WTC11 (cell line): ENCODE data around the gene LILRB2. TPM values are rescaled to one million over a fixed set of nuclear protein-coding genes. Genes with fewer than 3 reads are reported as not detected.
"Not testable (repeated sequence)": the region's sequence is repeated elsewhere in the genome, so short reads cannot be mapped to it uniquely, and the experiment has no call there.

Experiments used
- ATAC-seq: fragments of 200-7000 bp; cut with Tn5 transposase; 2 replicates; pipeline ENCODE4 v1.10.0; 2021; ENCODE audit warnings: mild to moderate bottlenecking, moderate library complexity
- Bru-seq: library from RNA; stranded (reverse); fragments of 400-500 nt; gene quantifications from one replicate; lab custom pipeline; 2021; lab: Mats Ljungman, UMichigan
- CTCF ChIA-PET: fragments of 300-600 bp; sonication (Branson Sonifier 250); formaldehyde crosslinking; loops from one replicate; lab custom pipeline; 2021; ENCODE audit warnings: antibody characterized with exemption; lab: Charles Lee
- POLR2A ChIA-PET: fragments of 350-600 bp; sonication (Branson Sonifier 250); formaldehyde crosslinking; loops from one replicate; lab custom pipeline; 2021; ENCODE audit warnings: antibody characterized with exemption; lab: Charles Lee
- DNase-seq: peaks from one replicate; pipeline ENCODE4 v3.0.0; 2021; ENCODE audit warnings: low spot score
- H3K27ac Mint-ChIP-seq: 2 replicates; pipeline ENCODE4 v1.8.0; 2021; ENCODE audit warnings: mixed read lengths
- H3K27me3 Mint-ChIP-seq: 2 replicates; pipeline ENCODE4 v1.8.0; 2021; ENCODE audit warnings: low read depth, mild to moderate bottlenecking, moderate library complexity, mixed read lengths
- H3K36me3 Mint-ChIP-seq: 2 replicates; pipeline ENCODE4 v1.8.0; 2021; ENCODE audit warnings: mixed read lengths
- H3K4me1 Mint-ChIP-seq: 2 replicates; pipeline ENCODE4 v1.8.0; 2022; ENCODE audit warnings: mixed read lengths
- H3K4me3 Mint-ChIP-seq: 2 replicates; pipeline ENCODE4 v1.8.0; 2021; ENCODE audit warnings: mild to moderate bottlenecking, moderate library complexity, mixed read lengths
- H3K9me3 Mint-ChIP-seq: 2 replicates; pipeline ENCODE4 v1.8.0; 2021; ENCODE audit warnings: mixed read lengths
- AR ChIP-seq: fragments of 250-450 bp; sonication (Bioruptor Pico); IDR thresholded peaks from 2 replicates; pipeline ENCODE4 v1.9.0; 2021; ENCODE audit warnings: mild to moderate bottlenecking
- CREB1 ChIP-seq: sonication (generic); formaldehyde crosslinking; IDR thresholded peaks from 2 replicates; pipeline ENCODE4 v1.8.0; 2023; ENCODE audit warnings: mild to moderate bottlenecking, missing genetic modification reagents
- EMX1 ChIP-seq: fragments of 250-450 bp; sonication (Bioruptor Pico); IDR thresholded peaks from 2 replicates; pipeline ENCODE4 v1.8.0; 2021; ENCODE audit warnings: mild to moderate bottlenecking
- IRF2 ChIP-seq: sonication (generic); formaldehyde crosslinking; IDR thresholded peaks from 2 replicates; pipeline ENCODE4 v1.8.0; 2022; ENCODE audit warnings: low read depth, missing genetic modification reagents, borderline replicate concordance
- JAZF1 ChIP-seq: fragments of 250-450 bp; sonication (Bioruptor Pico); IDR thresholded peaks from 2 replicates; pipeline ENCODE4 v1.9.0; 2021; ENCODE audit warnings: moderate library complexity, mild to moderate bottlenecking, inconsistent platforms
- MXD4 ChIP-seq: fragments of 250-450 bp; sonication (Bioruptor Pico); IDR thresholded peaks from 2 replicates; pipeline ENCODE4 v1.8.0; 2021; ENCODE audit warnings: mild to moderate bottlenecking, moderate library complexity, borderline replicate concordance
- NFYB ChIP-seq: sonication (generic); formaldehyde crosslinking; conservative IDR thresholded peaks from 2 replicates; pipeline ENCODE4 v1.8.0; 2022; ENCODE audit warnings: low read depth, missing genetic modification reagents
- NR2C2 ChIP-seq: sonication (generic); formaldehyde crosslinking; IDR thresholded peaks from 2 replicates; pipeline ENCODE4 v1.8.0; 2022; ENCODE audit warnings: mild to moderate bottlenecking, missing genetic modification reagents
- NR3C1 ChIP-seq: sonication (generic); formaldehyde crosslinking; conservative IDR thresholded peaks from 2 replicates; pipeline ENCODE4 v1.8.1; 2023; ENCODE audit warnings: low read depth, mild to moderate bottlenecking, missing genetic modification reagents
- PRRX2 ChIP-seq: fragments of 250-450 bp; sonication (Bioruptor Pico); IDR thresholded peaks from 2 replicates; pipeline ENCODE4 v1.8.0; 2021; ENCODE audit warnings: mild to moderate bottlenecking
- RELA ChIP-seq: sonication (generic); formaldehyde crosslinking; IDR thresholded peaks from 2 replicates; pipeline ENCODE4 v1.8.1; 2022; ENCODE audit warnings: missing genetic modification reagents, mild to moderate bottlenecking, borderline replicate concordance
- RORB ChIP-seq: fragments of 250-450 bp; sonication (Bioruptor Pico); IDR thresholded peaks from 2 replicates; pipeline ENCODE4 v1.9.0; 2021; ENCODE audit warnings: mild to moderate bottlenecking
- ZNF396 ChIP-seq: fragments of 250-450 bp; sonication (Bioruptor Pico); IDR thresholded peaks from 2 replicates; pipeline ENCODE4 v1.8.0; 2021; ENCODE audit warnings: mild to moderate bottlenecking, moderate library complexity, borderline replicate concordance
- ZNF671 ChIP-seq: fragments of 250-450 bp; sonication (Bioruptor Pico); IDR thresholded peaks from 2 replicates; pipeline ENCODE4 v1.8.0; 2021; ENCODE audit warnings: mild to moderate bottlenecking
- long read RNA-seq, 3 experiments: library from RNA in 1 of 3; library from capped mRNA in 1 of 3; library from polyadenylated mRNA in 1 of 3; unstranded in 2 of 3; stranded (forward) in 1 of 3; transcript quantifications; one replicate each; pipeline ENCODE4 v2.0.0, GENCODE V29; 2021
- total RNA-seq: library from RNA; stranded (reverse); gene quantifications from 3 replicates; pipeline ENCODE4 v1.2.3, GENCODE V29; 2021
- TF ChIP-seq, protein P1 (sequence below): sonication (generic); formaldehyde crosslinking; IDR thresholded peaks from 2 replicates; pipeline ENCODE4 v1.8.1; 2022; ENCODE audit warnings: missing genetic modification reagents, borderline replicate concordance
- TF ChIP-seq, protein P2 (sequence below): fragments of 250-450 bp; sonication (Bioruptor Pico); IDR thresholded peaks from 2 replicates; pipeline ENCODE4 v1.9.0; 2021; ENCODE audit warnings: mild to moderate bottlenecking

LILRB2 gene
- 0.11 TPM in 1 of 3 replicates, not detected in the others for total RNA-seq
- Bru-seq, nascent RNA, result not detected
- long read RNA-seq, experiment 1, result 0 reads
- long read RNA-seq, experiment 2, result 0 reads
- long read RNA-seq, experiment 3, result 0 reads

DNA sequence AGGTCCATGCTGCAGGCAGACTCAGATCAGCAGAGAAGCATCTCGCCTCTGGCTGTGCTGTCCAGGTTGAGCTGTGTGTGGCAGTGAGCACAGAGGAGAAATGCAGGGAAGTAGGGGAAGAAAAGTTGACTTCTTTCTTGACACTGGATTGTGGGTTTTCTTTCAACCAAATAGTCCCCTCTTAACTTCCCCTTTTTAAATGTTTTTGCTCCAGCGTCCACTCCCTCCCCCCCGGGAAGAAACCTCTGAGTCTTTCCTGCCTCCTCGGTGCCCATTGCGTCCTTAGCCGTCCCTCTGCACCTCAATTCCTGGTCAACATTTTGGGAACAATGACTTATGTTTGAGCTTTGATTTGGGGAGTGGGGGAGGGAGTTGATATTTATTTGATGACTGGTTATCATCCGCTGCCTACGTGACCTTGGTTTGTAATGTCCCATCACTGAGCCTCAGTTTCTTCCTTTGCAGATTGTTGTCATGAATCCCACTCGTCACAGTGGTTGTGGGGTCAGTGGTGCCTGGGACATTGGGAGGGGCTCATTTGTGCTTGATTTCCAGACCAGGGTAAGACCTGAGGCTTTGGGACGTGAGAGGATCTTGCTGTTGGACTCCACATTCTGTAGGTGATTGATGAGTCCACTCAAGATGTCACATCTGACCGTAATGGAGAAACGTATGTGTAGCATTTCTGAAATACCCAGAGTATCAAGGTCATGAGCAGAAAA, at the start of gene LILRB2:
LILRB2 (minus strand) TSS at position 104 of the 722 bp plus-strand sequence. CDS start 614 bp downstream, outside the sequence.
- Mint-ChIP-seq H3K36me3 (no peaks in the 10 kb centered on the region), H3K4me1 (no peaks in the 10 kb centered on the region), H3K27ac (no peak within 1 kb of the TSS), H3K27me3 (peaks cover 11% of the 10 kb centered on the region), H3K9me3 (no peaks in the 10 kb centered on the region), H3K4me3 (no peak within 1 kb of the TSS)
- ChIA-PET POLR2A (no interaction called here), CTCF (interaction anchor here (3.0 kb wide), 1 partner anchor 15 kb away, joined by 17 read pairs; no protein-coding TSS in a partner anchor)
- ATAC-seq, result no peak
- DNase-seq, result no peak
- TF ChIP-seq RORB (no peak), NFYB (no peak), PRRX2 (no peak), AR (CRISPR knock-in tag) (no peak), NR2C2 (CRISPR knock-in tag) (no peak)

- ATAC-seq, result no peak
- H3K4me1 Mint-ChIP-seq, result peaks cover 13% of the 10 kb centered on the region
- TF ChIP-seq ZNF396 (CRISPR knock-in tag), result no peak
- TF ChIP-seq, protein P1, sequence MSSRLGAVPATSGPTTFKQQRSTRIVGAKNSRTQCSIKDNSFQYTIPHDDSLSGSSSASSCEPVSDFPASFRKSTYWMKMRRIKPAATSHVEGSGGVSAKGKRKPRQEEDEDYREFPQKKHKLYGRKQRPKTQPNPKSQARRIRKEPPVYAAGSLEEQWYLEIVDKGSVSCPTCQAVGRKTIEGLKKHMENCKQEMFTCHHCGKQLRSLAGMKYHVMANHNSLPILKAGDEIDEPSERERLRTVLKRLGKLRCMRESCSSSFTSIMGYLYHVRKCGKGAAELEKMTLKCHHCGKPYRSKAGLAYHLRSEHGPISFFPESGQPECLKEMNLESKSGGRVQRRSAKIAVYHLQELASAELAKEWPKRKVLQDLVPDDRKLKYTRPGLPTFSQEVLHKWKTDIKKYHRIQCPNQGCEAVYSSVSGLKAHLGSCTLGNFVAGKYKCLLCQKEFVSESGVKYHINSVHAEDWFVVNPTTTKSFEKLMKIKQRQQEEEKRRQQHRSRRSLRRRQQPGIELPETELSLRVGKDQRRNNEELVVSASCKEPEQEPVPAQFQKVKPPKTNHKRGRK (CRISPR knock-in tag), result no peak
- TF ChIP-seq RORB, result no peak
- no peak for TF ChIP-seq EMX1 (CRISPR knock-in tag)
- TF ChIP-seq, protein P2, sequence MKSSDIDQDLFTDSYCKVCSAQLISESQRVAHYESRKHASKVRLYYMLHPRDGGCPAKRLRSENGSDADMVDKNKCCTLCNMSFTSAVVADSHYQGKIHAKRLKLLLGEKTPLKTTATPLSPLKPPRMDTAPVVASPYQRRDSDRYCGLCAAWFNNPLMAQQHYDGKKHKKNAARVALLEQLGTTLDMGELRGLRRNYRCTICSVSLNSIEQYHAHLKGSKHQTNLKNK (CRISPR knock-in tag), result no peak
- no peak for TF ChIP-seq IRF2 (CRISPR knock-in tag)
- no peak for TF ChIP-seq ZNF671 (CRISPR knock-in tag)
- TF ChIP-seq RELA, result no peak
- no peak for TF ChIP-seq MXD4
- TF ChIP-seq JAZF1 (CRISPR knock-in tag), result no peak
- no peak for TF ChIP-seq CREB1 (CRISPR knock-in tag)
- TF ChIP-seq NR3C1 (CRISPR knock-in tag), result no peak
- TF ChIP-seq, all 79 proteins: peak for 0
- Mint-ChIP-seq H3K9me3 (peaks cover 6% of the 10 kb centered on the region), H3K4me3 (no peak overlapping the region), H3K27ac (no peak overlapping the region), H3K27me3 (peaks cover 40% of the 10 kb centered on the region), H3K36me3 (no peaks in the 10 kb centered on the region)
- no peak for DNase-seq
- ChIA-PET CTCF (no interaction called here), POLR2A (no interaction called here)
Observed at GRCh38 chr19:54329476-54330165, 48.7 kb upstream of the LILRB2 start.

DNA sequence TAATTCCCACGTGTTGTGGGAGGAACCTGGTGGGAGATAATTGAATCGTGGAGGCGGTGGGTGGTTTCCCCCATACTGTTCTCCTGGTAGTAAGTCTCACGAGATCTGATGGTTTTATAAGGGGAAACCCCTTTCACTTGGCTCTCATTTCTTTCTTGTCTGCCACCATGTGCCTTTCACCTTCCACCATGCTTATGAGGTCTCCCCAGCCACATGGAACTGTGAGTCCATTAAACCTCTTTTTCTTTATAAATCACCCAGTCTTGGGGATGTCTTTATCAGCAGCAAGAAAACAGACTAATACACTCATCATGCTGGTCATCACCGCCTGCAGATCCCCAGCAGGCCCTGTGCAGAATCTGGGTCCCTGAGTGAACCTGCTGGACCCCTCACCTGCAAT, 47.9 kb upstream of the LILRB2 start:
- DNase-seq, H3K9me3 Mint-ChIP-seq, ATAC-seq, CTCF ChIA-PET, H3K36me3 Mint-ChIP-seq, H3K27ac Mint-ChIP-seq, POLR2A ChIA-PET, H3K4me3 Mint-ChIP-seq: not testable (repeated sequence)
- H3K4me1 Mint-ChIP-seq, result peaks cover 21% of the 10 kb centered on the region
- peaks cover 37% of the 10 kb centered on the region for H3K27me3 Mint-ChIP-seq
